DMS79 (cell line): ENCODE measurements around the gene KIAA0319L.
A peak's percentile ranks its signal among the peaks of the same experiment; 100 is the strongest.
"Not testable (repeated sequence)": the region's sequence is repeated elsewhere in the genome, so short reads cannot be mapped to it uniquely, and the experiment has no call there.

Experiments used
- DNase-seq: peaks from one replicate; lab custom pipeline; 2025; lab: John Stamatoyannopoulos, UW

KIAA0319L gene

GRCh38 chr1:35581621-35582020 lies 24.4 kb upstream of the KIAA0319L start:
- not testable (repeated sequence) for DNase-seq

GRCh38 chr1:35580949-35581388 lies 23.8 kb upstream of the KIAA0319L start:
- DNase-seq: no peak

GRCh38 chr1:35577071-35577998 lies 20.1 kb upstream of the KIAA0319L start:
- no peak for DNase-seq

GRCh38 chr1:35576766-35577070 lies 19.5 kb upstream of the KIAA0319L start:
- DNase-seq: not testable (repeated sequence)

- no peak for DNase-seq
These were observed 19.0 kb upstream of the KIAA0319L start for GRCh38 chr1:35576061-35576765.

- DNase-seq: no peak
These were observed 18.3 kb upstream of the KIAA0319L start for GRCh38 chr1:35575416-35575958.

GRCh38 chr1:35574655-35575415 lies 17.6 kb upstream of the KIAA0319L start:
- no peak for DNase-seq

GRCh38 chr1:35574125-35574654 lies 17.0 kb upstream of the KIAA0319L start:
- no peak for DNase-seq

- no peak for DNase-seq
These were observed 16.3 kb upstream of the KIAA0319L start, which contains the start of gene TFAP2E for GRCh38 chr1:35573198-35574124. TFAP2E (plus strand) TSS chr1:35573314; CDS start chr1:35573578, 264 bp downstream.

GRCh38 chr1:35572296-35572695 lies 15.1 kb upstream of the KIAA0319L start:
- DNase-seq: no peak

GRCh38 chr1:35571263-35571662 lies 14.1 kb upstream of the KIAA0319L start:
- DNase-seq: no peak

GRCh38 chr1:35570589-35571137 lies 13.5 kb upstream of the KIAA0319L start:
- DNase-seq: no peak

- DNase-seq: no peak
These were observed 12.7 kb upstream of the KIAA0319L start for GRCh38 chr1:35569936-35570335.

GRCh38 chr1:35568975-35569395 lies 11.8 kb upstream of the KIAA0319L start:
- DNase-seq: peak; percentile 16

GRCh38 chr1:35567947-35568558 lies 10.8 kb upstream of the KIAA0319L start:
- no peak for DNase-seq

- no peak for DNase-seq
These were observed 8.5 kb upstream of the KIAA0319L start for GRCh38 chr1:35565742-35566133.

GRCh38 chr1:35564884-35565741 lies 7.9 kb upstream of the KIAA0319L start:
- no peak for DNase-seq

- DNase-seq: peak; percentile 63
These were observed 7.1 kb upstream of the KIAA0319L start for GRCh38 chr1:35564037-35564883.
